SW480 (cell line): ENCODE results near the gene DOCK2.

Experiments
- DNase-seq: peaks from one replicate; pipeline ENCODE4 v3.0.0-alpha.2; 2016; ENCODE audit warnings: low spot score

DOCK2 gene

DNA sequence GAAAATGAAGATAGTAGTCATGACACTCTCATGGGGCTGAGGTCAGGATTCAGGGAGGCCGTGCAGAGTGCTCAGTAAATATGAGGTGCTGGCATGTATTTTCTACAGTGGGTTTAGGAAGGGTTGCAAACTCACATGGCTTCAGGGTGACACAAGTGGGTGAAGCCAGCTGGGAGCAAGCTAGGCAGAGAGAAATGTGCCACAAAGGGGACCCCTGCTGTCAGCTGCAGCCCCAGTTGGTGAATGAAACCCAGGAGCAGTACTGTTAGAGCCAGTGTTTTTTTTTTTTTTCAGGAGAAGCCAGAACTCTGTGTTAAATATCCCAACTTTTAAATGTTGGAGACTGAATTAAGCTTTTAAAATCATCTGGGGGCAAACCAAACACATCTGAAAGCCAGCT lies 267.9 kb downstream of the DOCK2 start:
- DNase-seq: no peak

DNA sequence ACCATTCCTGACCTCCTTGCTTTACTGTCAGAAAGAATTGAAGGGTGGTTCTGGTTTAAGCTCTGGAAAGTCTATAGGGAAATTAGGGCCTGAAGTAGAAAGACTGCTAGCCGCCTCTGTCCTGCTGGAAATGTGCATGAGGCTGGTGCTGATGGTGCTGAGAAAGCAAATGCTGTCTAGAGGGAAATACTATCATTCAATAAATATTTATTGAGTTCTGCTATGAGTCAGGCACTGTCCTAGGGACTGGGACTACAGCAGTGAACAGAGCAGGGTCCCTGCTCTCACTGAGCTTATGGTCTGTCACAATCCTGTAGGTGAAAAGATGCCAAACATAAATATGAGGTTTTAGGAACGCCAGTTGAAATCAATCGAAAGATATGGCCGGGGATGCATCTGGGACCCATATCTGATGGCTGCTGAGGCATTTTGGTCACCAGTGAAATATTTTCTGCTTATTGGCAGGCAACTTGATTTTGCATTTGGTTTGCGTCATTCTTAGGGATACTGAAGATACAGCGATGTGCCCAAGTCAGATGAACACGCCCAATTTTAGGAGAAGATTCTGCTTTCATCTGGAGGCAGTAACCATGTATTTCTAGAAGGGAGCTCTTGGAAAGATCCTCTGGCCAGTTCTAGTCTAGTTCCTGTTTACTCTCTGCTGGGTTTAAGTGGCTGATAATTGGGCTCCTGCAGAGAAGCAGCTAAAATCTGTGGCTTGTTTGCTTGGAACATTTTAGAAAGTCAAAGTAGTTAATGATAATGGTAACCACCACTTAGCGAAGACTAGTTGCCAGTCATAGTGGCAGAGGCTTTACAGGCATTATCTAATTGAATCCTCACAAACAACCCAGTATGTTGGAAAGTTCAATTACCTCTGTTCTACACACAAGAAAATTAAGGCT lies 269.9 kb downstream of the DOCK2 start:
- no peak for DNase-seq

DNA sequence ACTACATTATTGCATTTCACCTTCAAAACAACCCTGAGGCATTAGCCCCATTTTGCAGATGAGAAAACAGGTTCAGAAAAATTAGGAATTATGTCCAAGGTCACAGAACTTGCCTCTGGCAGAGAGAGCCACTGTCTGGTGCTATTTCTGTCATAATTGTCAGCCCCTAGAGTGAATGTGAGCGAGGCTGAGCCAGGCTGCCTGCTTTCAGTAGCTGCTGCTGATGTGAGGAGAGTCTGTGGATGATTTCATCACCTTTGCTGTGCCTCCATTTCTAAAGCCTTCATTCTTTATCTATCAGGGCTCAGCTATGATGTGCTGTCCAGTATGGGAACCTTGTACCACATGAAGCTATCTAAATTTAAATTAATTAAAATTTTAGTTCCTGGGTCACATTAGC lies 271.8 kb downstream of the DOCK2 start:
- no peak for DNase-seq

DNA sequence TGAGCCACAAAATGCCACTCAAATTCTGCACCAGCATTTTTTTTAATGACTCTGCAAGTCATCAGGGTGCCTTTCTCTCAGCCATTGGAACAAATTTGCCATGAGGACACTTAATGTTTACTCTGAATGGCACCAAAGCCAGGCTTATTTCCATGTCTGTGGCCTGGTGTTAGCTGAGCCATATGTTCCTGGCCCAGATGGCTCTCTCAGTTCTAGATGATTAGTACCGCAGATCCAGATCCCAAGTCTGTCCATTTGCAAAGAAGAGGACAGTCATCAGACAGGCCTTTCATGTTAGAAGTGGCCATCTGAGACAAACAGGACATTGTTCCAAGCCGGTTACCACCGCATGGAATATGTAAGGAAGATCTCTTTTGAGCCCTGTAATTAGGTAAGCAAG lies 272.9 kb downstream of the DOCK2 start:
- DNase-seq: no peak

DNA sequence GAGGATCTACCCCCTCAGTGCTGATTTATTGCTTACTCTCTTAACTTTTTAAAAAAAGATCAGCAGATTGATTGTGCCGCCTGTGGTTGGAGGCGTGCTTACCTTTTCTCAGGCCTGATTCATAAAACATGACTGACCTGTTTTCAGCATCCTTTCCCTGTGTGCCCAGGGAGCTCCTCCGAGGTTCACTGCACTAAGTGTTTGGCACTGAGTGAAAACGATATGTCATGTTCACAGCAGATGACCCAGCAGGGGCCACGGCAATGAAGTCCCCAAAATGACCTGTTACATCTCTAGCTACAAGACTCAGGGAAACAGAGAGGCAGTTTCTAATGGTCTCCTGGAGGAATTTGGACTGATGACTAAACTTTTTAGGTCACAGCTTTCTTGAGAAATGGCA lies 273.3 kb downstream of the DOCK2 start:
- no peak for DNase-seq

DNA sequence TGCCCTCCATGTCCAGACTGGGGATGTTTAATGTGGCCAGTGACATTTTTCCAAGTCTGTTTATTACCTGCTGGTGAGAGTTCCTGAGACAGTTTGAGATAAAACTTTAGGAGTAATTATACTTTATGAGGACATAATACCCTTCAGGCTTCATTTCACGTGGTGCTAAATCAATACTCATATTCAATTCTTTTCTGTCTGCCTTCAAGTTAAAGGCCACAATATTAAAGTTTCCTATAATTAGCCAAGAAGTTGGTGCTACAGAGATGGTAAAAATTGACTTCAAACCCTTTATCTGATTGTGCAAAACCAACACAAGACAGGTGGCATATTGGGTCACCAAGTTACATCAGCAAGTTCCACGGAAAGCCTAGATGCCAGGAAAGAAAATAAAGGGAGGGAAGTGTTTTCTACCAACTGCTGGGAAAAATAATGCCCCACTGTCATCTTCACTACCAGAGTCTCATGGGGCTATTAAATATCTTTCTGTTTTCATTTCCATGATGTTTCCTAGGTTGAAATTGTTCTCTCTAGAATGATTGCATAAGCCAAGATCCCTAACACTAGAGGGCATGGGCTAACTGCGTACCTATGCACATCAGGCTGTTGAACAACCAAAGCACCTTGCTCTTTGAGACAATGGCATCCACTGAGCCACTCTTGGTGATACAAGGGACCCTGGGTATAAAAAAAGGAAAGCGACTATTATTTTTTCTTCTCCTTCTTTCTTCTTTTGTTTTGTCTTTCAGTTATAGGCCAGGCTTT lies 274.6 kb downstream of the DOCK2 start:
- DNase-seq: peak; percentile 13

DNA sequence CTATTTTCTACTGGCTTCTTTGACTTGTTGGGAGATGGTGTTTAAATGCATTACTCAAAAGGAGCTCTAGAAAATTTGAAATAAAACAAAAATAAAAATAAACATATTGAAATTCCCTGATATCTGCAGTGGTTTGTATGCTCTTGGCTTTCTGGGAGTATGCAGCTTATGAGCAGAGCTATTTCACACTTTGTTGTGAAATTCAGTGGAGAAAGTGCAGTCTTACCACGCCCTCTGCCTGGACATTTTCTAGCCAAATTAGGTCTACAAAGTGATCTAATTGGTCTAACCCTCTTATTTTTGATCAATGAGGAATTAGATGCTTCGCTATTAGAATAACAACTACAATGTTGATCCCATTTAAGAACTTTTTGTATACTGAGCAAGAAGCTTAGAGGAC lies 276.4 kb downstream of the DOCK2 start:
- no peak for DNase-seq

DNA sequence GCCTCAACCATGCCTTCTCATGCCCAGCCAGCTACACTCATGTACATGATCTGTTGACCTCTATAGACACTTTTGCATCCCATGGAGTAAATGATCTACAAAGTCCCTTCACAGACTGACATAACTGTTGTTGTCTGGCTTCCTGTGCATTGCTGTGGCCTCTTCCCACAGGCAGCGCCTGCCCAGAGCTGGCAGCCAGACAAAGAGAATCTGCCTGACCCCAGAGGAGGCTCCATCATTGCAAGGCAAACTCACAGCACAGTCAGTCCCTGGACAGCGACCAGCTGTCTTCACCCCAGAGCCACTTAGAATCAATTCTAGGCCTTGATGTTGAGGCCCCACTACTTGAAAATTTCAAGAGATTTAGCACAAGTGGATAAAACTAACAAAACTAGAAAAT lies 277.7 kb downstream of the DOCK2 start:
- no peak for DNase-seq

DNA sequence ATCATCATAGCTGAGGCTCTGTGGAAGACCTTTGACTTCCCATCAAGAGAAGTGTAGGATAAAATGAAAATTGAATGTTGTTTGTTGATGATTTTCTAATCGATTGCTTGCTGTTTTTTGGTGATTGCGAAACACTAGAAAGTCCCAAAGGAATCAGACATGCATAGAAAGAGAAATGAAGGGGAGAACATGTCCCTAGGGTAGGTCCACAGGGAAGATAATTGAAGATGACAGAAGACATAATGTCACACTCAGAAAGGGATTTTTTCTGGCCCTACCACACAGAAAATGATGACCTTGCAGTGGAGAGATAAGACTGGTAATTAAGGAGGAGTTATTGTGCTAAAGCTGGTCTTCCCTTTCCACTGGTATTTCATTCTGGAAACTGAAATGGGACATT lies 280.4 kb downstream of the DOCK2 start:
- no peak for DNase-seq

DNA sequence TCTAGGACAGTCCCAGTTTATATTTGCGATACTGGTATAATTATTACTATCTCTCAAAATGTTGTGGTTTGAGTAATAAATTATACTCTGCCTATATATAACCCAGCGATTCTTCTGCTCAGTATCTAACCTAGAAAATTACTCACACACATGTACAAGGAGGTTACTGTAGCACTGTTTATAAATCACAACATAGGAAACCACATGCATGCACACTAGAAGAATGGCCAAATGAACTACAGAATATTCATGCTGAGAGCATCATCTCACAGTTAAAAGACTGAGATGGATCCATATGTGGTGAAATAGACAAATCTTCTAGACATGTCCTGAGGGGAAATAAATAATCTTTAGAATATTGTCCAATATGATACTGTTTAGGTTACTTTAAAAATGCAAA lies 281.2 kb downstream of the DOCK2 start:
- no peak for DNase-seq

DNA sequence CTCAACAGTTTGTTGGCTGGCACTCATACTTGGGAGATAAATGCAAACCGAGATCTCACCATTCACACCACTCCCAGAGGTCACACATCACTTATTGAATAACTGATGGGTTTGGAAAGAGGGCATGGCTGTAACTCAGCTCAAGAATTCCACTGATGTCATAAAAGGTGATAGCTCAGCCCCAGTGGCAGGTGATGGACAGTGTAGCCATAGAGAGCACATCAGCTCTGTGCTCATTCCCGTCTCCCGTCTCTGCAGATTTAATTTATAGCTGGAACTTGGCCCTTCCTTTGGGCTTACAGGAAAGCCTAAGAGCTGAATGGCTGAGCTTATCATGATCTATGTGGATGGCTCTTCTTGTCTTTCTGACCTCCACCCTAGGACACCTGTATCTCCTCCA lies 283.4 kb downstream of the DOCK2 start:
- no peak for DNase-seq

DNA sequence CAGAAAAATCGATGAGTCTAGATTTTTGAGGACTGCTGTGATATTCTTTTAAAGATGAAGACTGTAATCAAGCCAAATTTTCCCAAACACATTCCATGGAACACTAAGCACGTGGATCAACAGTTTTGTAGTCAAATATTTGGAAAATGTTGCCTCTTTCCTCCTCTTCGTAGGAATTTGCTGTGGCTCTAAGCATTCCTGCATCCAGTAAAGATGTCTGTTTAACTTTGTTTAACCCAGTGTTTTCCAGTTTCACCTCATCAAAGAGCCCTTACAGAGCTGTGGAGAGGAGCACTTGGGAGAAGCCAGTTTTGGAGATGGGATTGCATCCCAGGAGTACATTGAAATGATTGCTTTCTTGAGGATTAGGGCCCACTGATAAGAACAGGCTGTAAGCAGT lies 284.3 kb downstream of the DOCK2 start:
- DNase-seq: no peak

DNA sequence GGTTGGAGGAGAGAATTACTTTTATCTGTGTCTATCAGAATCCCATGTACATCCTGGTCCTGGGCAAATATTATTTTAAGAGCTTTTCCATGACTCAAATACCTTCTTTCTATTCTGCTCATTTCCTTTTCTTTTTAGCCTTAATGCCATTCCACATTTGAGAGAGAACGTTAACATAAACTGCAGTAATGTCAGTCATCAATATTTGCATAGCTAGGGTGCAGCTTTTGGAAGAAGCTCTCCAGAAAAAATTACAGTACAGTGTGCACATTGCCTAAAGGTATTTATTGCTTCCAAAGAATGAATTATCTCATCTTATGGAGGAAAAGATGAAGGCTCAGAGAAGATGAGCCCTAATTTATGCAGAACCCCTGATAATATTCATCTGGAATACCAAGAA lies 284.9 kb downstream of the DOCK2 start:
- no peak for DNase-seq

DNA sequence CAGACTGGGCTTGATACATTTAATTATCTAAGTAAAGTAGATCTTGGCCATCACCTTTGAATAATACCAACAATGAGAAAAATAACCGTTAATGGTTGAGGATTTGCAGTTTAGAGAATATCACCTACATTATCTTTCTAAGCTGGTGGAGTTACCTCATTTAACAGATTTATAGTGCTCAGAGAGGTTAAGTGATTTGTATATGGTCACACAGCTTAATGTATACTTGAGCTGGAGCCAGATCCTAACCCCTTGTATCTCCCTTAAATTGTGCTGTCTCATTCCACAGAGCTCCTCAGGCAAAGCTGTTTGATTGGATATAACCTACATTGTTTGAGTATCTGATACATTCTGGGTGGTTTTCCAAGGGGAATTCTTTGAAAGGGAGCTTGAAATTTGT lies 285.4 kb downstream of the DOCK2 start:
- DNase-seq: no peak

DNA sequence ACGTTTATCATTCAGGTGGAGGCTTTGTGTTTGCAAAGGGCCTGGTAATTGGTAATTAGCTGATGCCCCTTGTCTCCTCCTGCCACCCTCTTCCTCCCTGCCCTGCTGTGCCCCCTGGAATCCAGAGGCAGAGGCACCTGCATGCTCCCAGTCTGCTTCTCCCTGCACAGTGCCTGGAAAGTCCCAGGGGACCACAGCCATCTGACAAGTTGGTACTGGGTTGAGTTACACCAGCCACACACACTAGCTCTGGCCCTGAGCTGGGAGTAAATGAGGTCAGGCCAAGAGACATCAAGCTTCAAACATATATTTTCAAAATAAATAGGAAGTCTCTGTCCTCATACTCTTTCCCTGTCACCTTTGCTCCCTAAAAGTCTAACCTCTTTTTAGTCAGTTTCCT lies 286.9 kb downstream of the DOCK2 start:
- DNase-seq: no peak

DNA sequence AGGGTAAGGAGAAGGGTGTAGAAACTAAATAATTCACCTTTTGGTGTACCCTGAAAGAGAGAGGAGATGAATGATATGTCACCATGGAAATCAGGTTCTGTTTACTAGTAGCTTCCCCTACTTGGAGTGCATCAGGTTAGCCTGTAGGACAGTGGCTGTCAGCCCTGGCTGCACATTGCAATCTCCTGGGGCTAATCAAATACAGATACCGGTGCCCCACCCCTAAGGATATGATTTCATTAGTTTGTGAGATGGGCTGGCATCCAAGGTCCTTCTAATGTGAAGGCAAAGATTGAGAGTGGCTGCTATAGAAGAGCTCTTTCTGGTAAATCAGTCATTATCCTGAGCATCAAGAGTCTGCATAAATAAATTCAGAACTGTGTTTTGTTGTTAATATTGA lies 296.1 kb downstream of the DOCK2 start:
- DNase-seq: no peak

DNA sequence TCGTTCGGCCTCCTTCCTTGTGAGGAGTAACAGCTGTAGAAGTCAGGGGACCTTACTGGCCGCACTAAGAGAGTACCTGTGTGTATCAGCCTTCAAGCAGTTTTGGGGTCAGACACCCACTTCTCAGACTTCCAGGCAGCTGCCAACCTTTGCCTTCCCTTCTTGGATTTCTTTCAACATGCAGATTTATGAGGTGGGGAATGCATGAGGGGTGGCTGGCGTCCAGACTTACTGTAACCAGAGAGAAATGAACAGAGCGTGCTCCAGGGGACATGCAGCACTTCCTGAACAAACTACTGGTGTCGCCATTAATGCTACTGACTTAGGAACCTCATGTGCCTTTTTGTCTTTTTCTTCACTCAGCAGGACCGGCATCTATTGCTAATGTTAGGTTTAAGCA lies 296.5 kb downstream of the DOCK2 start:
- no peak for DNase-seq

DNA sequence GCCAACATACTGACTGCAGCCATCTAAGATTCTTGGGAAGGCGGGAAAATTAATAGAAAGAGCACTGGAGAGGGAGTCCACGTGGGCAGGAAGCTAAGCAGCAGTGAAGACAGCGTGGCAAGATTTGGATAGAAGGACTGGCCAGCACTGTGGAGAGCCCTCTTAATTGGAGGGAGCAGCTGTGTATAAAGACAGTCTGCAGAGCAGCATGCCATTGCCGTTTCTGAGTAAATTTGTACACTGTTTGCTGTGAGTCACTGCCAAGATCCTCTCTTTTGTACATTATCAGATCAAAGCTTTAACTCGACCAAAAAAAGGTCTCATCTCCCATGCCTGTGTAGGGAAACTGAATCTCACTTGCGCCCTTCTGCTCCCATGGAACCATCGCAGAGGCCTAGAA lies 297.9 kb downstream of the DOCK2 start:
- no peak for DNase-seq

DNA sequence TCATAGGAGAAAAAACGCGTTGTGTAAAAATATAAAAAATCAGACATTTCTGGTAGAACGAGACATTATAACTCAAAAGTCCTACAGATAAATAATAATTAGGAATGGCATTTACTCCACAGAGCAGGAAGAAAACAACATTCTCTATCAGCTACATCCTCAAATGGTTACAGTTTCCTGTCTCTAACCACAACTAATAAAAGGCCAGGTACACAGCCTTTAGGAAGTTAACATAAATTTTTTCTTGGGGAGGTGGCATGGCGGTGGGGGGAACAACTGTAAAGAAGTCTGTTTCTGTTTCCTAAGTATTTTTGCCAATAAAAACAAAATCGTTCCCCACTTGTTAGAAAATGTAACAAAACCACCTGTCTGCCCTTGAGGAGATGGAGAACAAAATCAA lies 298.7 kb downstream of the DOCK2 start:
- DNase-seq: no peak

DNA sequence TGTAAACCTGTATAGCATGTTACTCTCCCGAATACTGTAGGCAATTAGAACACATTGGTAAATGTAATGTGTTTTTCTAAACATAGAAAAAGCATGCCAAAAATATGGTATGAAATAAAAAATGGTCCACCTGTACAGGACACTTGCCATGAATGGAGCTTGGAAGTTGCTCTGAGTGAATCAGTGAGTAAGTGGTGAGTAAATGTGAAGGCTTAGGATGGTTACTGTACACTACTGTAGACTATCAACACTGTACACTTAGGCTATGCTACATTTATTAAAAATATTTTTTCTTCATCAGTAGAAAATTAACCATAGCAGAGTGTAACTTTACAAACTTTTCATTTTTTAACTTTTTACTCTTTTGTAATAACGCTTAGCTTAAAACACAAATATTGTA lies 301.4 kb downstream of the DOCK2 start:
- DNase-seq: no peak

DNA sequence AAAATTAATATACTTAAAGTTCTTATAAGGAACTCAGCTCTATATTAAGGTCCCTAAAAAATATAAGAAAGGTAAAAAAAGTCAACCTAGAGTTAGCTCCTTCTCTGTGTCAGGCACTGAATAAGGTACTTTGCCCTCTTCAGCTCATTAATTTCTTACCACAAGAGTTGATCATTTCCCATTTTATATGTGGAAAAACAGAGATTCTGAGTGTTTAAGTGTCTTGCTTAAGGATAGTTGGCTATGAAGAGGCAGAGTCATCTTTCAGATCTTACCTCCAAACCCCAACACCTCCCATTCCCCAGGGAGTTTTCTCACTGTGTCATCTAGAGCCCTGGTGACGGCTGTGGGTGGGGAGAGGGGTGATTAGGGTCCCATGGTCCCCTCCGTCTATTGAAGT lies 302.7 kb downstream of the DOCK2 start:
- DNase-seq: no peak

DNA sequence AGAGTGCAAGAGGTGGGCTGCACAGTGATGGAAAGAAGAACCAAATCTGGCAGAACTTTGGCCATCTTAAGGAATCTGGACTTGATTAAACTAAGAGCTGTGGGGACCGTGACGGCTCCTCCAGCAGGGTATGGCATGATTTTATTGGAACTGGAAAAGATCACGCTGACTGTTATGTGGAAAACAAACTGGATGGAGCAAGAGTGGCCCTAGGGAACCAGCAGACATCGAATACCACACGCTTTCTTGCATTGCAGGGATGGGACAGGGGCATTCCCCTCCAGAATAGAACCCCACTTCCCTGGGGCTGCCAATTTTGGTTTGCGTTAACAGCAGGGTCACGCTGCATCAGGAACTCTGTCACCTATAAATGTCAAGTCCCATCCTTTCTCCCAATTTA lies 304.5 kb downstream of the DOCK2 start:
- DNase-seq: no peak

DNA sequence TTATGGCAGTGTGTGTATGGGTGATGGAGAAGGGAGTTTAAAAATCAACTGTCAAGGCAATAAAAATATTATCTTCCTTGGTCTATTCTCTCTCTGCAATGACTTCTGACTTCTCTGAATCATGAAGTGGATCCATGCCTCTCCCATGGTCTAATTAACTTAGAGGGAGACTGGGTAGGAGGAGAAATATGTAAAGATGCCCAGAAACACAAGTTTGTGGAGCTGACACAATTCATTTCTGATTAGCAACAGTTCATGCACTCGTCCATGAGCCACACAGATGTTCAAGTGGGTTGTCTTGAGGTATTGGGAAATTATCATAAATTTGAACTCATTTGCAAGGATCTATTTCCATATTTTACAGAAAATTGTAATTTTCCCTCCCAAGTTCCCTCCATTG lies 305.1 kb downstream of the DOCK2 start:
- DNase-seq: no peak

DNA sequence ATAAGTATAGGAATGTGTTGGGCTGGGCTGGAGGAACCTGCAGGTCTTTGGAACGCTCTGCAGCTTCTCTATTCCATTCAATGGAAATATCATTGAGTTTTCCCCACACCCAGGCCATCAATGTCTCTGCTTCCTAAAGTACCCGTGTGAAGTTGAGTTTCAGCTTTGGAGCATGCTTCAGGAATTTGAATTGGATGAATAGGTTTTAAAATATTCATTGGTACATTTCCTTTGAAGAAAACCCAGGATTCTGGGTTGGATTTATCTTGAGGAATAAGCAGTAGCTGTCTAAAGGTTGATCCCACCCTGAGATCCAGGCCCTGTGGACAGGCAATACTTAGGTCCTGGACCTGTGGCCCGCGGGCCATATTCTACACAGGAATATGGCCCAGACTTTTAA lies 306.0 kb downstream of the DOCK2 start:
- no peak for DNase-seq
